GM23338 (cell line): ENCODE data around the gene TMEM218. TPM values are rescaled to one million over a fixed set of nuclear protein-coding genes. Genes with fewer than 3 reads are reported as not detected.

Experiments
- ATAC-seq: fragments of 200-7000 bp; cut with Tn5 transposase; 3 replicates; pipeline ENCODE4 v1.9.1; 2020
- DNase-seq: peaks from one replicate; pipeline ENCODE4 v3.0.0-alpha.2; 2015; ENCODE audit warnings: low spot score
- H2AFZ ChIP-seq: fragments of 200-600 bp; sonication (generic); 2 replicates; pipeline ENCODE4 v1.8.0; 2016; ENCODE audit warnings: antibody characterized with exemption, mild to moderate bottlenecking, moderate library complexity
- H3F3A ChIP-seq: fragments of 200-600 bp; sonication (generic); replicated peaks from 2 replicates; pipeline ENCODE4 v1.8.0; 2017; ENCODE audit warnings: antibody characterized with exemption, mixed run types, low read depth
- H3K27ac ChIP-seq: fragments of 200-600 bp; sonication (generic); 2 replicates; pipeline ENCODE4 v1.6.1; 2016; ENCODE audit warnings: low read depth
- H3K27me3 ChIP-seq: fragments of 200-600 bp; sonication (generic); 2 replicates; pipeline ENCODE4 v1.8.0; 2016; ENCODE audit warnings: mild to moderate bottlenecking, mixed run types, moderate library complexity; ENCODE audit not compliant: insufficient read depth
- H3K36me3 ChIP-seq: fragments of 200-600 bp; sonication (generic); 2 replicates; pipeline ENCODE4 v1.8.0; 2016; ENCODE audit warnings: mild to moderate bottlenecking; ENCODE audit not compliant: insufficient read depth
- H3K4me1 ChIP-seq: fragments of 200-600 bp; sonication (generic); 2 replicates; pipeline ENCODE4 v1.8.0; 2016; ENCODE audit warnings: mild to moderate bottlenecking, moderate library complexity; ENCODE audit not compliant: insufficient read depth
- H3K4me2 ChIP-seq: fragments of 200-600 bp; sonication (generic); 2 replicates; pipeline ENCODE4 v1.7.1; 2017; ENCODE audit warnings: mixed run types
- H3K4me3 ChIP-seq: fragments of 200-600 bp; sonication (generic); 2 replicates; pipeline ENCODE4 v1.6.1; 2016; ENCODE audit warnings: mixed run types
- H3K79me2 ChIP-seq: fragments of 200-600 bp; sonication (generic); replicated peaks from 2 replicates; pipeline ENCODE4 v1.8.0; 2017; ENCODE audit warnings: mild to moderate bottlenecking; ENCODE audit not compliant: insufficient read depth
- H3K9me2 ChIP-seq: fragments of 200-600 bp; sonication (generic); 2 replicates; pipeline ENCODE4 v1.8.0; 2017; ENCODE audit not compliant: insufficient read depth
- H4K20me1 ChIP-seq: fragments of 200-600 bp; sonication (generic); replicated peaks from 2 replicates; pipeline ENCODE4 v1.8.0; 2017; ENCODE audit warnings: mild to moderate bottlenecking; ENCODE audit not compliant: insufficient read depth
- H3K27ac Mint-ChIP-seq: 2 replicates; pipeline ENCODE4 v1.8.0; 2020; ENCODE audit warnings: inconsistent platforms, mild to moderate bottlenecking, moderate library complexity, mixed read lengths
- H3K27me3 Mint-ChIP-seq: 3 replicates; pipeline ENCODE4 v1.8.0; 2022; ENCODE audit warnings: low read depth, mild to moderate bottlenecking, moderate library complexity, mixed read lengths, inconsistent platforms; ENCODE audit not compliant: insufficient read depth, poor library complexity
- H3K36me3 Mint-ChIP-seq: 3 replicates; pipeline ENCODE4 v1.8.0; 2021; ENCODE audit warnings: low read depth, mild to moderate bottlenecking, inconsistent platforms, moderate library complexity, mixed read lengths
- H3K4me1 Mint-ChIP-seq: 3 replicates; pipeline ENCODE4 v1.8.0; 2020; ENCODE audit warnings: mild to moderate bottlenecking, inconsistent platforms, mixed read lengths
- H3K4me3 Mint-ChIP-seq: 3 replicates; pipeline ENCODE4 v1.8.0; 2021; ENCODE audit warnings: moderate library complexity, mild to moderate bottlenecking, inconsistent platforms, mixed read lengths
- H3K9me3 Mint-ChIP-seq: 3 replicates; pipeline ENCODE4 v1.8.0; 2020; ENCODE audit warnings: moderate library complexity, mild to moderate bottlenecking, inconsistent platforms, mixed read lengths
- CREB1 ChIP-seq: fragments of 250-450 bp; sonication (Bioruptor Pico); IDR thresholded peaks from 2 replicates; pipeline ENCODE4 v1.5.0; 2020; ENCODE audit warnings: low read depth, mild to moderate bottlenecking, moderate library complexity
- CTCF ChIP-seq, 2 experiments: fragments of 200-600 bp in 1 of 2; sonication (generic) in 1 of 2; conservative IDR thresholded peaks; 2 replicates each; pipeline versions ENCODE4 v1.5.1 to v1.6.1; 2016 to 2017; ENCODE audit warnings: antibody characterized with exemption in 2 of 2, low read depth in 2 of 2, mild to moderate bottlenecking in 2 of 2, moderate library complexity in 1 of 2
- ETS1 ChIP-seq: IDR thresholded peaks from 2 replicates; pipeline ENCODE4 v1.6.1; 2016; ENCODE audit warnings: antibody characterized with exemption
- EZH2phosphoT487 ChIP-seq: fragments of 200-600 bp; sonication (generic); IDR thresholded peaks from one replicate; pipeline ENCODE4 v1.8.1; 2018; ENCODE audit warnings: antibody characterized with exemption; ENCODE audit not compliant: unreplicated experiment
- JUNB ChIP-seq: IDR thresholded peaks from one replicate; pipeline ENCODE4 v1.6.1; 2016; ENCODE audit warnings: antibody characterized with exemption; ENCODE audit not compliant: unreplicated experiment
- NANOG ChIP-seq: IDR thresholded peaks from 2 replicates; pipeline ENCODE4 v1.6.1; 2016; ENCODE audit warnings: antibody characterized with exemption, borderline replicate concordance
- POLR2AphosphoS5 ChIP-seq: IDR thresholded peaks from 2 replicates; pipeline ENCODE4 v1.6.1; 2016; ENCODE audit warnings: antibody characterized with exemption, low read depth
- REST ChIP-seq: IDR thresholded peaks from one replicate; pipeline ENCODE4 v1.6.1; 2018; ENCODE audit warnings: antibody characterized with exemption; ENCODE audit not compliant: unreplicated experiment
- STAT1 ChIP-seq: IDR thresholded peaks from one replicate; pipeline ENCODE4 v1.6.1; 2016; ENCODE audit warnings: antibody characterized with exemption; ENCODE audit not compliant: unreplicated experiment
- ZNF114 ChIP-seq: fragments of 250-450 bp; sonication (Bioruptor Pico); IDR thresholded peaks from 2 replicates; pipeline ENCODE4 v1.5.0; 2020; ENCODE audit warnings: mild to moderate bottlenecking, moderate library complexity
- ZNF331 ChIP-seq: fragments of 250-450 bp; sonication (Bioruptor Pico); IDR thresholded peaks from 2 replicates; pipeline ENCODE4 v1.5.0; 2020; ENCODE audit warnings: low read depth, mild to moderate bottlenecking, moderate library complexity
- polyA plus RNA-seq: library from polyadenylated mRNA; unstranded; fragments of >200 nt; fragmentation: Nextera tagmentation; extraction: Ambion mirVana; gene quantifications from 2 replicates; pipeline ENCODE4 v1.2.1, GENCODE V29; 2016
- total RNA-seq: library from RNA; depleted of rRNA; stranded (reverse); fragments of >200 nt; shearing (Covaris generic); gene quantifications from 2 replicates; pipeline ENCODE4 v1.2.3, GENCODE V29; 2014

Gene TMEM218
- total and polyA plus RNA-seq, 2 experiments from 2014 or later, result 23.7 to 24.2 TPM

GRCh38 chr11:125129316-125129993 lies 18.0 kb upstream of the TMEM218 start:
- no peak overlapping the region for H3K27ac Mint-ChIP-seq
- no peaks in the 10 kb centered on the region; the same call in 2 of the 3 replicates for H3K9me3 Mint-ChIP-seq
- H3F3A ChIP-seq, result no peaks in the 10 kb centered on the region
- H4K20me1 ChIP-seq, result no peaks in the 10 kb centered on the region
- no peak for ATAC-seq
- H3K27ac ChIP-seq, result no peak overlapping the region
- no peaks in the 10 kb centered on the region for H3K36me3 Mint-ChIP-seq
- 0 out of 2 replicates have a peak, but pooled peaks cover 4% of the 10 kb centered on the region for H3K9me2 ChIP-seq
- no peak overlapping the region for H3K4me2 ChIP-seq
- H3K79me2 ChIP-seq, result no peaks in the 10 kb centered on the region
- H3K36me3 ChIP-seq, result no peaks in the 10 kb centered on the region
- no peak overlapping the region for H3K4me3 ChIP-seq
- H3K4me3 Mint-ChIP-seq, result no peak overlapping the region
- peaks cover 3% of the 10 kb centered on the region for H3K27me3 Mint-ChIP-seq
- peaks cover 5% of the 10 kb centered on the region for H3K4me1 Mint-ChIP-seq
- DNase-seq, result no peak
- peaks cover 10% of the 10 kb centered on the region; the same call in 1 of the 2 replicates for H3K27me3 ChIP-seq
- peak overlapping the region; percentile 59; the same call in 1 of the 2 replicates for H2AFZ ChIP-seq
- no peaks in the 10 kb centered on the region; the same call in 1 of the 2 replicates for H3K4me1 ChIP-seq
- no peak for TF ChIP-seq ZNF114
- TF ChIP-seq JUNB, result no peak
- no peak for TF ChIP-seq STAT1
- no peak for TF ChIP-seq REST
- TF ChIP-seq CTCF (conservative IDR thresholded peaks at IDR 0.05; ENCODE audit: low read depth in 2 of 2), result no peak
- no peak for TF ChIP-seq NANOG
- TF ChIP-seq CREB1 (CRISPR knock-in tag), result no peak
- TF ChIP-seq EZH2phosphoT487, result no peak
- TF ChIP-seq ZNF331 (CRISPR knock-in tag), result no peak
- TF ChIP-seq POLR2AphosphoS5, result no peak
- TF ChIP-seq ETS1, result no peak
